Tibial nerve (tissue), 3 donors: Measurements from ENCODE around the gene TTC24.

Experiments
- POLR2A ChIP-seq, 2 donors: fragments of 450-650 bp; IDR thresholded peaks; one replicate each; pipeline ENCODE4 v1.6.1; 2017; ENCODE audit warnings: antibody characterized with exemption in 2 of 2, mild to moderate bottlenecking in 2 of 2, moderate library complexity in 2 of 2
- TF ChIP-seq, protein P1 (sequence below), 5 experiments: fragments of 200-600 bp in 3 of 5; fragments of 450-650 bp in 2 of 5; sonication (generic) in 3 of 5; IDR thresholded peaks; one replicate each; pipeline ENCODE4 v1.5.1; 2016 to 2019; ENCODE audit warnings: antibody characterized with exemption in 5 of 5, mild to moderate bottlenecking in 3 of 5, moderate library complexity in 2 of 5

DNA sequence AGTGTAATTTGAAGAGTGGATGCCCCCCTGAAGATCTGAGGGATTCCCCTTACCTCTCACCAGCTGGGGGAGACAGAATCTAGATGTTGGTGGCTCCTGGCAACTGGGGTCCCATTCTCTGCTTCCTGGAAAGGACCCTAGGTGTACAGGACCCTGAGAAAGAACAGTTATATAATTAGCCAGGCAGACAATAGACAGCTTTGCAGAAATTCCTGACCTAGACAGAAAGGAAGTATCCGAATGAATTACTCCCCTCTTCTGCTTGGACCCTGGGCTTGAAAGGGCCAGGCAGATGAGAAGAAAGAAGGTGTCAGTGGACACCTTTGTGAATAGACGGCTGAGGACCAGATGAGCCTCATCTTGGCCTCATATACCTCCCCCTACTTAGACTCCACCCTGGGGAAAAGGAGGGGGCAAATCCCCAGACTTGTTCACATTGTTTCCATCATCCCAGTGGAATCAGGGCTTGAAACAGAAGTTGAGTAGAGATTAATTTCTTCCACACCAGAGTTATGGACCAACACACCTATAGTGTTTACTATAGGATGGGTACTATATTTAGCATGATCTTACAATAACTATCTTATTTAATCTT, 5.4 kb upstream of the TTC24 start:
- TF ChIP-seq, protein P1, sequence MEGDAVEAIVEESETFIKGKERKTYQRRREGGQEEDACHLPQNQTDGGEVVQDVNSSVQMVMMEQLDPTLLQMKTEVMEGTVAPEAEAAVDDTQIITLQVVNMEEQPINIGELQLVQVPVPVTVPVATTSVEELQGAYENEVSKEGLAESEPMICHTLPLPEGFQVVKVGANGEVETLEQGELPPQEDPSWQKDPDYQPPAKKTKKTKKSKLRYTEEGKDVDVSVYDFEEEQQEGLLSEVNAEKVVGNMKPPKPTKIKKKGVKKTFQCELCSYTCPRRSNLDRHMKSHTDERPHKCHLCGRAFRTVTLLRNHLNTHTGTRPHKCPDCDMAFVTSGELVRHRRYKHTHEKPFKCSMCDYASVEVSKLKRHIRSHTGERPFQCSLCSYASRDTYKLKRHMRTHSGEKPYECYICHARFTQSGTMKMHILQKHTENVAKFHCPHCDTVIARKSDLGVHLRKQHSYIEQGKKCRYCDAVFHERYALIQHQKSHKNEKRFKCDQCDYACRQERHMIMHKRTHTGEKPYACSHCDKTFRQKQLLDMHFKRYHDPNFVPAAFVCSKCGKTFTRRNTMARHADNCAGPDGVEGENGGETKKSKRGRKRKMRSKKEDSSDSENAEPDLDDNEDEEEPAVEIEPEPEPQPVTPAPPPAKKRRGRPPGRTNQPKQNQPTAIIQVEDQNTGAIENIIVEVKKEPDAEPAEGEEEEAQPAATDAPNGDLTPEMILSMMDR (IDR thresholded peaks at IDR 0.05), result no peak
- no peak for TF ChIP-seq POLR2A (IDR thresholded peaks at IDR 0.05)
